Measurements from ENCODE around the gene LHFPL2. TPM values are rescaled to one million over a fixed set of nuclear protein-coding genes. Genes with fewer than 3 reads are reported as not detected.
A peak's percentile ranks its signal among the peaks of the same experiment; 100 is the strongest.

LHFPL2 gene
- total and polyA plus RNA-seq, 9 of the 15 experiments (the other 6 are each of a cell fraction or from before 2014, with no cell fraction given): 1.0 to 6.6 (median 4.6) TPM

DNA sequence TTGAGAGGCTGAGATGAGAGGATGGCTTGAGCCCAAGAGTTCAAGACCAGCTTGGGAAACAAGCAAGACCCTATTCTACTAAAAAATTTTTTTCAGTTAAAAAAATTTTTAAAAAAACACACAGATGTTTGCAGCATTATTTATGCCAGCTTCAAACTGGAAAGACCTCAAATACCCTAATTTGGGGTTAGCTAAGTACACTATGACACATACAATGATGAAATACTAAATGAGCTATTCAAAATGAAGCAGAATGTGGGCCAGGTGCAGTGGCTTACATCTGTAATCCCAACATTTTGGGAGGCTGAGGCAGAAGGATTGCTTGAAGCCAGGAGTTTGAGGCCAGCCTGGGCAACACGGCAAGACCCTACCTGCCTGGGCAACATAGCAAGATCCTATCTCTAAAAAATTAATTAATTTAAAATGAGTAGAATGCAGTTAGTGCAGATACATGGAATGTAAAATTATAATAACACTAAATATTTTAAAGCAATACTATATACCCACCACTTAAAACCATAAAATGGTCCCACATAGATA, 44.9 kb downstream of the LHFPL2 start:
- TF ChIP-seq CEBPG (CRISPR knock-in tag; IDR thresholded peaks at IDR 0.05): no peak
- TF ChIP-seq CEBPG (tag; conservative IDR thresholded peaks at IDR 0.05 in 1 of 2, IDR thresholded peaks at IDR 0.05 in 1 of 2): 0 out of 4 replicates have a peak, but pooled peaks of 1 of the 2 experiments have one; percentile 49
- TF ChIP-seq ZNF121 (CRISPR knock-in tag; conservative IDR thresholded peaks at IDR 0.05): peak; percentile 92
- peak; percentile 16 for TF ChIP-seq RBM25 (IDR thresholded peaks at IDR 0.05; ENCODE audit: low read depth, low read length, severe bottlenecking)
- TF ChIP-seq ZNF76 (CRISPR knock-in tag; IDR thresholded peaks at IDR 0.05; ENCODE audit: borderline replicate concordance): no peak
- Histone ChIP-seq H3K27me3 (ENCODE audit: control insufficient read depth in 2 of 2, insufficient read depth in 2 of 2, low read length in 2 of 2) (no peaks in the 10 kb centered on the region), H4K20me1 (replicated peaks; ENCODE audit: control insufficient read depth, insufficient read depth, low read length) (no peaks in the 10 kb centered on the region), H3K4me3 (no peak overlapping the region), H3K9me3 (replicated peaks; ENCODE audit: control insufficient read depth, insufficient read depth, low read depth, low read length) (no peaks in the 10 kb centered on the region), H3K27ac (ENCODE audit: extremely low read depth, low read depth, low read length) (no peak overlapping the region), H3K9me1 (ENCODE audit: control insufficient read depth, insufficient read depth, low read length) (no peaks in the 10 kb centered on the region), H3K36me3 (ENCODE audit: control insufficient read depth, insufficient read depth, low read length) (no peaks in the 10 kb centered on the region), H3K79me2 (ENCODE audit: control insufficient read depth, insufficient read depth, low read length) (no peaks in the 10 kb centered on the region), H3K9ac (ENCODE audit: insufficient read depth in 1 of 2, low read depth in 2 of 2, low read length in 2 of 2) (no peak overlapping the region), H3K4me1 (replicated peaks in 1 of 2; ENCODE audit: control insufficient read depth in 2 of 2, insufficient read depth in 2 of 2, low read length in 2 of 2) (peaks cover 0 to 5% of the 10 kb centered on the region in 2 experiments; a peak in 2 of 5 replicates), H2AFZ (ENCODE audit: low read depth, low read length) (no peak overlapping the region), H3K4me2 (ENCODE audit: insufficient read depth, low read length) (no peak overlapping the region)
- POLR2A ChIA-PET: interaction anchor here (1.4 kb wide), 1 partner anchor 16 kb away, joined by 3 read pairs; no protein-coding TSS in a partner anchor
- CTCF ChIA-PET (ENCODE audit: low intra/inter-chr PET ratio): no interaction called here
- intact Hi-C loops (cut with micrococcal nuclease): no loop called here
- no peak for DNase-seq (ENCODE audit: extremely low read depth in 1 of 4, low spot score in 3 of 4)
- 77% methylated on average over 1 of the region's 1 CpG for WGBS (ENCODE audit: insufficient coverage, low coverage, missing lambda C conversion rate)
- no peak for FAIRE-seq
- no TSS peak for BruUV-seq (replicated peaks)
- in situ Hi-C loops (cut with MboI): no loop called here
- ATAC-seq: no peak

DNA sequence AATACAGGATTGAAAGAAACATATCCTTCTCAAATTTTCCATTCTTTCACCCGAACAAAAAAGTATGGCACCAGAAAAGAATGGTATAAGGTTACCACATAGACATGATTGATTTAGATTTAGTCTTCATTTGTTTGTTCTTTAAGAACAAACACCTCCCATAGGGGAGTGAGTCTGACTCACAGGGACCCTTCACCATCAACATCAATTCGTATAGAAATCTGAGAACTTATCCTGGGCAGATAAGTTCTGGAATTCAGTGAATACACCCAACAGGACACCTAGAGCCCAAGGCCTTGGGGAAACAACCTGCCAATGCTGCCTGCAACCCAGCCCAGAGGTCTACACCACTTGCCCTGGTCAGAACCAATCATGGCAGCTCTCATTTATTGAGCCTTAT, 46.2 kb downstream of the LHFPL2 start:
- Histone ChIP-seq H3K4me2 (ENCODE audit: insufficient read depth, low read length) (no peak overlapping the region), H3K9ac (ENCODE audit: insufficient read depth in 1 of 2, low read depth in 2 of 2, low read length in 2 of 2) (no peak overlapping the region), H3K27ac (ENCODE audit: extremely low read depth, low read depth, low read length) (no peak overlapping the region), H3K4me3 (no peak overlapping the region), H3K36me3 (ENCODE audit: control insufficient read depth, insufficient read depth, low read length) (no peaks in the 10 kb centered on the region), H3K79me2 (ENCODE audit: control insufficient read depth, insufficient read depth, low read length) (no peaks in the 10 kb centered on the region), H2AFZ (ENCODE audit: low read depth, low read length) (no peak overlapping the region), H3K9me1 (ENCODE audit: control insufficient read depth, insufficient read depth, low read length) (no peaks in the 10 kb centered on the region), H3K9me3 (replicated peaks; ENCODE audit: control insufficient read depth, insufficient read depth, low read depth, low read length) (no peaks in the 10 kb centered on the region), H3K27me3 (ENCODE audit: control insufficient read depth in 2 of 2, insufficient read depth in 2 of 2, low read length in 2 of 2) (no peaks in the 10 kb centered on the region), H4K20me1 (replicated peaks; ENCODE audit: control insufficient read depth, insufficient read depth, low read length) (no peaks in the 10 kb centered on the region), H3K4me1 (replicated peaks in 1 of 2; ENCODE audit: control insufficient read depth in 2 of 2, insufficient read depth in 2 of 2, low read length in 2 of 2) (peaks cover 0 to 7% of the 10 kb centered on the region in 2 experiments; a peak in 3 of 5 replicates)
- CTCF ChIA-PET (ENCODE audit: low intra/inter-chr PET ratio): no interaction called here
- no peak for DNase-seq (ENCODE audit: extremely low read depth in 1 of 4, low spot score in 3 of 4)
- TF ChIP-seq, protein P1, sequence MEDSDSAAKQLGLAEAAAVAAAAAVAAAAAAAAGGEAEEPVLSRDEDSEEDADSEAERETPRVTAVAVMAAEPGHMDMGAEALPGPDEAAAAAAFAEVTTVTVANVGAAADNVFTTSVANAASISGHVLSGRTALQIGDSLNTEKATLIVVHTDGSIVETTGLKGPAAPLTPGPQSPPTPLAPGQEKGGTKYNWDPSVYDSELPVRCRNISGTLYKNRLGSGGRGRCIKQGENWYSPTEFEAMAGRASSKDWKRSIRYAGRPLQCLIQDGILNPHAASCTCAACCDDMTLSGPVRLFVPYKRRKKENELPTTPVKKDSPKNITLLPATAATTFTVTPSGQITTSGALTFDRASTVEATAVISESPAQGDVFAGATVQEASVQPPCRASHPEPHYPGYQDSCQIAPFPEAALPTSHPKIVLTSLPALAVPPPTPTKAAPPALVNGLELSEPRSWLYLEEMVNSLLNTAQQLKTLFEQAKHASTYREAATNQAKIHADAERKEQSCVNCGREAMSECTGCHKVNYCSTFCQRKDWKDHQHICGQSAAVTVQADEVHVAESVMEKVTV (CRISPR knock-in tag; IDR thresholded peaks at IDR 0.05): no peak
- TF ChIP-seq ARHGAP35 (IDR thresholded peaks at IDR 0.05; ENCODE audit: partially characterized antibody): no peak
- TF ChIP-seq ZBTB17 (CRISPR knock-in tag; IDR thresholded peaks at IDR 0.05): no peak
- TF ChIP-seq FOXM1 (IDR thresholded peaks at IDR 0.05; ENCODE audit: low read depth): no peak
- TF ChIP-seq FOXM1 (CRISPR knock-in tag; IDR thresholded peaks at IDR 0.05; ENCODE audit: low read depth): no peak
- TF ChIP-seq ZNF263 (CRISPR knock-in tag; IDR thresholded peaks at IDR 0.05; ENCODE audit: borderline replicate concordance): no peak
- no peak for TF ChIP-seq KAT7 (CRISPR knock-in tag; IDR thresholded peaks at IDR 0.05; ENCODE audit: borderline replicate concordance)
- no peak for TF ChIP-seq ZNF134 (CRISPR knock-in tag; conservative IDR thresholded peaks at IDR 0.05)
- no peak for TF ChIP-seq RNF2 (IDR thresholded peaks at IDR 0.05)
- TF ChIP-seq NUFIP1 (IDR thresholded peaks at IDR 0.05; ENCODE audit: partially characterized antibody): no peak
- no peak for ATAC-seq
- intact Hi-C loops (cut with micrococcal nuclease): no loop called here
- WGBS (ENCODE audit: insufficient coverage, low coverage, missing lambda C conversion rate): 20% methylated on average over 2 of the region's 2 CpGs
- no peak for FAIRE-seq
- POLR2A ChIA-PET: interaction anchor here (1.2 to 1.4 kb wide), 2 partner anchors 15 to 21 kb away, joined by 3 to 5 read pairs; no protein-coding TSS in a partner anchor
- in situ Hi-C loops (cut with MboI): no loop called here
- no TSS peak for BruUV-seq (replicated peaks)

Data from K562 (cell line).